Lung microvascular endothelial cell (primary cell): ENCODE results near the gene CCDC40. TPM values are rescaled to one million over a fixed set of nuclear protein-coding genes. Genes with fewer than 3 reads are reported as not detected.

Source experiments
- DNase-seq, 2 donors: peaks; one replicate each; pipeline versions ENCODE4 v3.0.0 to v3.0.0-alpha.2; 2010; ENCODE audit warnings: low read depth in 2 of 2
- total RNA-seq: library from RNA; depleted of rRNA; stranded (reverse); fragments of >200 nt; gene quantifications from 2 replicates; pipeline ENCODE4 v1.2.1, GENCODE V29; 2014

Gene CCDC40
- total RNA-seq, 1 donor from 2014 or later = 4.0 TPM

- DNase-seq = no peak
Measured at GRCh38 chr17:80017226-80018010, 19.0 kb upstream of the CCDC40 start.

GRCh38 chr17:80018917-80019651, 17.4 kb upstream of the CCDC40 start:
- no peak for DNase-seq

DNA sequence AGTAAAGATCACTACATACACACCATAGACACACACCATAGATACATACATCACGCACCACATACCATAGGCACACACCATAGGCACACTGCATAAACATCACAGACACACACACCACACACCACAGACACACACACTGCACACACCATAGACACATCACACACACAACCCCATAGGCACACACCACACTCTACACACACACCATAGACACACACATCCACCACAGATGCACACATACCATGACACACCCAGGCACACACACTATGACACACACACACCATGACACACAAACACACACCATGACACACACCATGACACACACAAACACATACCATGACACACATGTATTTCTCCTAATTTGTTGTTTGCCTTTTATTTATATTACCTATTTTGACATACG, 14.8 kb upstream of the CCDC40 start:
- DNase-seq = no peak

GRCh38 chr17:80023481-80024205, 12.8 kb upstream of the CCDC40 start:
- DNase-seq = no peak

DNA sequence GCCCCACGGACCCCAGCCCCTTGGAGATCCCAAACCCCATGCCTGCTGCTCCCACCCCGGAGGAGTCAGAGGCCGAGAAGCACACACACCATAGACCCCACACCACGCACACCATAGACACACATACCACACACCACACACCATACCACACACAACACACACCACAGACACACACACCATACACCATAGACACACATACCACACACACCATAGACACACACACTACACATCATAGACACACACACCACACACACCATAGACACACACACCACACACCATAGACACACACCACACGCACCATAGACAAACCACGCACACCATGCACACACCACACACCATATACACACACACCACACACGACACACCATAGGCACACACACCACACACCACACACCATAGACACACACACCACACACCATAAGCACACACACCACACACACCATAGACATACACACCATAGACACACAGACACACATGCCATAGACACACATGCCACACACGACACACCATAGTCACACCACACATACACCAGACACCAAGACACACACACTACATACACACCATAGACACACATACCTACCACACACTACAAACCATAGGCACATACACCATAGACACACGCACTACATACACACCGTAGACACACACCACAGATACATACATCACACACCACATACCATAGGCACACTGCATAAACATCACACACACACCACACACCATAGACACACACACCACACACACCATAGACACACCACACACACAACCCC, 12.1 kb upstream of the CCDC40 start:
- DNase-seq = no peak

GRCh38 chr17:80025140-80025539, 11.3 kb upstream of the CCDC40 start:
- DNase-seq = no peak

DNA sequence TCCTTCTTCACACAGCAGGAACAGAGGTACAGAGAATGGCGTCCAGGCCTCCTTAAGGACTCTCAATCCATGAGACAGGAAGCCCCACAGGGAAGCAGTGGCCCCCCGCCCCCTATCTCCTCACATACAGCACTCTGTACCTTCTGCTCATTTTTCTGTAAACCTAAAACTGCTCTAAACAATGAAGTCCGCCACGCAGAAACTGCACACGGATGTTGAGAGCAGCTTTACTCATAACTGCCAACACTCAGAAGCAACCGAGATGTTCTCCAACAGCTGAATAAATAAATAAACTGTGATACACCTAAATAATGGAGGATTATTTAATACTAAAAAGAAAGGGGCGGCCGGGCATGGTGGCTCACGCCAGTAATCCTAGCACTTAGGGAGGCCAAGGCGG, 10.6 kb upstream of the CCDC40 start:
- DNase-seq = no peak

DNA sequence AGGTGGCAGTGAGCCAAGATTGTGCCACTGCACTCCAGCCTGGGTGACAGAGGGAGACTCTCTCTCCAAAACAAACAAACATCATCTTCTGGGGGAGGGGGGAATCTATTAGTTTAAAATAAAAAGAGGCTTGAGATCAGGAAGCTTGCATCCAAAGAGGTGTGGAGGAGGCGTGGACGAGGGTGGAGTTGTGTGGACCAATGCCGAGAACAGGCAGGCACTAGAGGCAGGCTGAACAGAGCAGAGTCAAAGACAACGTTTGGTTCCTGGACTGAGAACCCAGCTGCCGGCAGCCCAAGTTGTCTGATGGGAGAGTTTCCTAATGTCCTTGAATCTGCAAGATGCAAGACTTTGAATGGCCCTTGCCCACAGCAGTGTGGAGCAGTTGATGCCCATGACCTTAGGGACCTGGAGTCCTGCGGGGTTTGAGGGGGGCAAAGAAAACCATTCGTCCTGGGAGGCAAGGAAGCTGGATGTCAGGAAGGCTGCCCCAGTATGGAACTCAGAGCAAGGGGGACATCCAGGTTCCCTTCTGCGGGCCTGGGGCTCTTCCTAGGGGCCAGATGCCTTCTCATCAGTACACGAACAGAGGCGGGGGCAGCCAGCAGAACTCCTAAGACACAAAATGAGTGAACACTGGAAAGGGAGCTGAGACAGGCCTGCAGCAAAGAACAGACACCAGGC, 9.9 kb upstream of the CCDC40 start:
- DNase-seq = no peak

- no peak for DNase-seq
Measured at GRCh38 chr17:80027043-80027435, 9.4 kb upstream of the CCDC40 start.

DNA sequence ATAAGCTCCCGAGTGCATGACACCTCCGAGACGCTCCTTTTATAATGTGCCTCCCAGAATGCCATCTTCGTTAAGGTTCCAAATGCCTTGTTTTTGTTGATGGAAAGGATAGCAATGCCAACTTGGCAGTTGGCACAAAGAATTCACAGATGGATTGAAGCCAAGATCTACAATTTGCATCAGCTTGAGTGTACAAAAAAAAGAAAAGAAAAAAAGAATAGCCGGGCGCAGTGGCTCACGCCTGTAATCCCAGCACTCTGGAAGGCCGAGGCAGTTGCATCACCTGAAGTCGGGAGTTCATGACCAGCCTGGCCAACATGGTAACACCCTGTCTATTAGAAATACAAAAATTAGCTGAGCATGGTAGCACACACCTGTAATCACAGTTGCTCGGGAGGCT, 8.4 kb upstream of the CCDC40 start:
- no peak for DNase-seq

DNA sequence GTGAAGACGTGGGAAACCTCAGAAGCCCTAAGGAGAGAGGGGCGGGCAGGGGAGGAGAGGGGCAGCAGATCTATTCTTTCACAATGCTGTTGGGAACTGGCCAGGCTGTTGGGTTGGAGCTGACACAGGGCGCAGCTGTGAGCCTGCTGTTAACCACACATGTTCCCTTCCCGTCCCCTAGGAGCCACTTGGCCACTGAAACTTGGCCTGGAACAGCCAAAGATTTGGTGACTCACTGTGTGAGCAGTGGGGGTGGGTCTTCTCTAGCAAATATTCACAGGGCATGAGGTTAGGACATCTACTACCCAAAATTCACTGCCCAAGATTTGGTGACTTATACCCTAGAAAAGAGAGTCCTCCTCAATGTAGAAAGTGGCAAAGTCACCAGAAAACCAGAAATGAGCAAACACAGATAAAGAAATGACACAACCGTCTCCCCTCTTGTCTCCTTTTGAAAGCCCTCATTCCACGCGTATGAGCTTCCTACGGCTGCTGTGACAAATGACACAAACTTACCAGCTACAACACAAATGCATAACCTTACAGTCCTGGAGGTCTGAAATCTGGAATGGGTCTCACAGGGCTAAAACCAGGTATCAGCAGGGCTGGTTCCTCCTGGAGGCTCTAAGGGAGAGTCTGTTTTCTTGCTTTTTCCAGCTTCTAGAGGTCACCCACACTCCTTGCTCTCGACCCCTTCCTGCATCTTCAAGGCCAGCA, 7.0 kb upstream of the CCDC40 start:
- peak; percentile 53 to 59 for DNase-seq

DNA sequence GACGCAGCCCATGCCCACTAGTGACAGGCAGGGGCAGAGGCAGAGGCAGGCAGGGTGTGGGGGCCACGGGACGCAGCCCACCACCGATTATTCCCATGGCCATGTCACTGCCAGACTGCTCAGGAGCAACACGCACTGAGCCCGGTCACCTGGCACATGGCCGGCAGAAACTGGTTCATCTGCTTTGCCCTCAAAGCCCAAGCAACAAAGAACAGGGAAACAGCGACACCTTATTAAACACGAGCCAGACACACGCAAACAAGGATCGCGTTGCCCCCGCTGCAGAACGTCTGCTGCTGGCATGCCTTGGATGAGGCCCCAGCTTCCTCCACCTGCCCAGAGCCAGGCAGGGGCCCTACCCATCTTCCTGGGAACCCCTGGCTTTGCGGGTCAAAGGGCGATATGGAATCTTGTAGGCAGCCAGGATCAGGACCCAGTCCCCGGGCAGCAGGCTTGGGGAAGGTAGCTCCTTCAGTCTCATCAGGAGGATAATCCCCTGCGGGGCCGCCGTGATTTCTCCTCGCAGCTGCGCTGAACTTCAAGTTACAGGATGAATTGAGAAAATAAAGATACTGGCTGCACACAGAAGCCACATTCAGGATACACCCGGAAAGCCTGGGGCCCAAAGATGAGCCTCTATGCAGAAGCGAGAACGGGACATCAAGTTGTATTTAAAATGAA, 5.6 kb upstream of the CCDC40 start:
- DNase-seq = no peak

- DNase-seq = no peak
Measured at GRCh38 chr17:80031691-80032430, 4.6 kb upstream of the CCDC40 start.

DNA sequence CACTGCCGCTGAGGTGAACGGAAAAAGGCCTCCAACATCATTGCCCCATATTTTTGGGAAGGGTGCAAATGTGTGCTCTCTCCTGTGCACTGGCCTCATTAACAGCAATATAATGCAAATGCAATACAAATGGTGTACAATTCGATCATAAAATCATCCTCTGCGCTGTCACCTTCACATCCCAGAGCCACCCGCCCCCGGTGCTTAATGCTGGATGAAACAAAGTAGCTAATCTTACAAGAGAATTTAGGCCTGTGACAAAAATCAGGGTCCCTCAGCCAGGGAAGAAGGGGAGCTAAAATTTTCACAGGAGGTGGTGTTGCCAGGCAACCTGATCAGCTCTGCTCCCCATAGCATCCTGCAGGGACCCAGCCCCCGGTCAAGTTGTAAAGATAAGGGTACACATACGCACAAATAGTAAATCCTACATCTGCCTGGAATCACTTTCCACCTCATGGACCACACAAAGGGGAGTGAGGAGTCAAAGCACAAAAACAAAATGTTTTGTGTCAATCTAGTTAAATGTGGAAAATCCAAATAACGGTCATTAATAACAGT, 3.7 kb upstream of the CCDC40 start:
- no peak for DNase-seq

DNA sequence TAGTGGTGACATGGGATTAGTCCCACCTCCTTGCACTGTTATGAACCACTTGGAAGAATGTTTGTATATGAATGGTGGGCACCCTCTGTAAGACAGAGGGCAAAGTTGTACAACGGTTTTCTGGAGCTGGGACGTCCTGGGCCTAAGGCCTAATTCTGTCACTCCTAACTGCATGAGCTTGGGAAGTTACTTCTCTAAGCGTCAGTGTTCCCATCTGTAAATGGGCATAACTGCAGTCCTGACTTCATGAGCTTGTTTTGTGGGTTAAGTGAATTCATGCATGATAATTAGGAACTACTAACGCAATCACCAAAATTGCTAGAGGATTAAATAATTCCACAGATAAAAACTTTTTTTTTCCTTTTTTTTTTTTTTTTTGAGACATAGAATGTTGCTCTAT, 2.6 kb upstream of the CCDC40 start:
- DNase-seq = no peak

- peak; percentile 51 to 65 for DNase-seq
Measured at GRCh38 chr17:80034791-80035686, 1.4 kb upstream of the CCDC40 start.

GRCh38 chr17:80035687-80035936, 830 bp upstream of the CCDC40 start, which contains the start of gene TBC1D16:
TBC1D16 (minus strand) TSS chr17:80035872; CDS start chr17:80013547, 22,325 bp downstream.
- DNase-seq = no peak
